NCI-H82 treated with DMSO at 0.1 percent for 48 hours (cell line): ENCODE data around the gene CNKSR1.
"Not testable (repeated sequence)": the region's sequence is repeated elsewhere in the genome, so short reads cannot be mapped to it uniquely, and the experiment has no call there.

ENCODE experiments used
- DNase-seq: peaks from one replicate; lab custom pipeline; 2025; ENCODE audit not compliant: unreplicated experiment; lab: John Stamatoyannopoulos, UW

Gene CNKSR1

GRCh38 chr1:26224606-26225005 is 47.3 kb downstream of the CNKSR1 start:
- no peak for DNase-seq

- DNase-seq, result no peak
Measured at GRCh38 chr1:26225033-26225831, 47.9 kb downstream of the CNKSR1 start.

GRCh38 chr1:26230682-26231081 is 53.4 kb downstream of the CNKSR1 start:
- DNase-seq, result not testable (repeated sequence)

- DNase-seq, result peak; percentile 96
Measured at GRCh38 chr1:26233903-26234643, 56.8 kb downstream of the CNKSR1 start, which contains the start of gene CEP85. Gene CEP85 (plus strand): TSS chr1:26234200. CDS start chr1:26239784, 5,584 bp downstream.

GRCh38 chr1:26234644-26235370 is 57.5 kb downstream of the CNKSR1 start:
- no peak for DNase-seq

- DNase-seq, result no peak
Measured at GRCh38 chr1:26237230-26237966, 60.1 kb downstream of the CNKSR1 start.
